RPMI7951 (cell line): ENCODE measurements around the gene PCYT1B. TPM values are rescaled to one million over a fixed set of nuclear protein-coding genes. Genes with fewer than 3 reads are reported as not detected.
"Not testable (repeated sequence)": the region's sequence is repeated elsewhere in the genome, so short reads cannot be mapped to it uniquely, and the experiment has no call there.

Source experiments
- DNase-seq: peaks from one replicate; pipeline ENCODE4 v3.0.0-alpha.2; 2012; ENCODE audit warnings: low read depth
- total RNA-seq: library from RNA; depleted of rRNA; stranded (reverse); fragments of >200 nt; shearing (Covaris generic); gene quantifications from 2 replicates; pipeline ENCODE4 v1.2.3, GENCODE V29; 2014

The PCYT1B gene
- total RNA-seq, 1 experiment from 2014 or later: 0.84 TPM

- DNase-seq: no peak
These were observed 1.1 kb downstream of the PCYT1B start for GRCh38 chrX:24646006-24646405.

GRCh38 chrX:24643116-24643515 is 4.0 kb downstream of the PCYT1B start:
- DNase-seq: peak; percentile 10

- DNase-seq: no peak
These were observed 17.4 kb downstream of the PCYT1B start for GRCh38 chrX:24629701-24630100.

- DNase-seq: peak; percentile 63
These were observed 27.5 kb downstream of the PCYT1B start for GRCh38 chrX:24619647-24620046.

- DNase-seq: no peak
These were observed 36.6 kb downstream of the PCYT1B start for GRCh38 chrX:24610516-24610915.

DNA sequence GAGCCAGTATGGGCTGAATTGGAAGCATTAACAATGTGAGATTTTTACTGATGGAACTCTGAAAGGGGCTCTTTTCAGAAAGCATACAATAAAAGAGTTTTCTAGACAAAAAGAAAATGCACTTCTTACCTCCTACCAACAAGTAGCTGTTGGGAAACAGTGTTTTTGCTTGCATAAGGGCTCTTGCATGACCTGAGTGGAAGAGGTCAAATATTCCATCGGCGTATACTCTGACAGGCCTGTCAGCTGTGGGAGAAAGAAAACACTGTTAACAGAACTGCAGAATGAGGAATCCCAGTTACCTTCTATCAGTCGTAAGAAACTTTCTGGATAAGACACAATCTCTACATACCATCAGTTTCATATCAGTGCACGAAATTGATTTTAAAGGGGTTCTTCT is 39.5 kb downstream of the PCYT1B start:
- no peak for DNase-seq

GRCh38 chrX:24605941-24606340 is 41.2 kb downstream of the PCYT1B start:
- not testable (repeated sequence) for DNase-seq

DNA sequence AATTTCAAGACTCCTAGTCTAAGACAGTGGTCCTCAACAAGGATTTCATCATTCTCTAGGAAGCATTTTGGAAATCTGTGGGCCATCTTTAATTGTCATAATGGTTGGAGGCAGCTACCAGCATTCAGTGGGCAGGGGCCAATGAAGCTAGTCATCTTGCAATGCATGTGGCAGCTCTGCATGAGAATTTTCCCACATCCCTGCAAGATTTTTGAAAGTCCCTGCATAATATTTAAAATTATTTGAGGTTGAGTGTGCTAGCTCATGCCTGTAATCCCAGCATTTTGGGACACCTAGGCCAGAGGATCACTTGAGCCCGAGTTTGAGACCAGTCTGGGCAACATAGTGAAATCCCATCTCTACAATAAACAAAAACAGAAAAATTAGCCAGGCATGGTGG is 44.0 kb downstream of the PCYT1B start:
- DNase-seq: no peak

DNA sequence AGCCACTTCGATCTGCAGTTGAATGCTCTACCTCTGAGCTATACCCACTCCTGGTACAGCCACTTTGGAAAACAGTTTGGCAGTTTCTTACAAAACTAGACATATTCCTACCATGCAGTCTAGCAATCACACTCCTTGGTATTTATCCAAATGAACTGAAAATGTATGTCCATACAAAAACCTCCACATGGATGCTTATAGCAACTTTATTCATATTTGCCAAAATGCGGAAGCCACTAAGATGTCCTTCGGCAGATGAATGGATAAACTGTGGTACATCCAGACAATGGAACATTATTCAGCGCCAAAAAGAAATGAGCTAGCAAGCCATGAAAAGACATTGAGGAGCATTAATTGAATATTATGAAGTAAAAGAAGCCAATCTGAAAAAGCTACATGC is 45.3 kb downstream of the PCYT1B start:
- no peak for DNase-seq

DNA sequence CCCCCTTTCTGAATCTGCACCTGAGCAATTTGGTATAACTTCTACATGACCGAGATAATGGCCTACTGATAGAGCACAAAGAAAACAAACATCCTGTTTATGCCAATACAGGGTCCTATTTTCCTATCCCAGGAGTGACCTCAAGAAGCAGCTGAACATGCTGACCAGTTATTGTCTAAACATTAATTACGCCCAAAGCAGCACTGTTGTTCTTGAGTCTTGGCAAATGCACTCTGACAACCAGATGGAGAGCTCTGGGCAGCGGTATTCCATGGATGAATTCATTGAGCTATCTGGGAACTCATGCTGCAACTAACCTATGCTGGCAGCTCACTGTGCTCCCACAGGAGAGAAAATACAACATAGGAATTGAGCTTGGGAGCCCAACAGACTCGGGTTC is 52.6 kb downstream of the PCYT1B start:
- DNase-seq: no peak

GRCh38 chrX:24590111-24590510 is 57.0 kb downstream of the PCYT1B start:
- no peak for DNase-seq

GRCh38 chrX:24577091-24577490 is 70.1 kb downstream of the PCYT1B start:
- DNase-seq: no peak

- DNase-seq: no peak
These were observed 71.7 kb downstream of the PCYT1B start for GRCh38 chrX:24575496-24575895.

DNA sequence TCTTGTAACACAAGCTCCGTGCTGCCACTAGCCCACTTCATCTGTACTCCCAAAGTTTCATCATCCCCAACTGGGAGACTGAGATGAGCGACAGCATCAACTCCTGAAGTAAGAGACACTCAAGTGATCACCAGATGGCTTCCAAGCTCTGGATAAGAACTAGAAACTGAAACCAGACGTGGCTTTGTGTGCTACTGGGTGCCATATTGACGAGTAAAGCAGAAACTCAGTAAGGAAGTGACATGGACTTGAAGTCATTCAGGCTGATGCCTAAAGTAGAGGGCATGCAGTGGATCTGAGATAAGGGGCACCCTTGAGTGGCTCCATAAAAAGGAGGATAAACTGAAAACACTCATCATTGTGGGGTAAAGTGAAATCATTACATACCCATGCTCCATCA is 72.4 kb downstream of the PCYT1B start:
- DNase-seq: peak; percentile 9

DNA sequence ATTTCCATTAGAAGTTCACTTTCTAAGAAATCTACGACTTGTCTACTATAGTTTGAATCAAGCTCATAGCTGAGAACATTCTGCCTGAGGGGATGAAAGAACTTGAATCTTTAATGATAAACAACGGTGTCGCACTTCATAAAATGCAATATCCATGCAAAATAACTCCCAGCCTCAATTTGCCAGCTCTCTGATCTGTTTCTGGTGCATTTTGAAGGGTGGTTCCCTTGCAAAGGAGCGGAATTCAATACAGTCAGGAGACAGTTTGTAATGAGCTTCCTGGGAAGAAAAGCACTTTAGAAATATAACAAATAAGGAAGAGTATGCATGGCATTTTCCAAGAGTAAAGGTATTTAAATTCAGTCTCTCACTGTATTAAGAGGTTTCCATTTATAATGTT is 80.0 kb downstream of the PCYT1B start:
- DNase-seq: no peak

- no peak for DNase-seq
These were observed 80.9 kb downstream of the PCYT1B start for GRCh38 chrX:24566240-24566639.

DNA sequence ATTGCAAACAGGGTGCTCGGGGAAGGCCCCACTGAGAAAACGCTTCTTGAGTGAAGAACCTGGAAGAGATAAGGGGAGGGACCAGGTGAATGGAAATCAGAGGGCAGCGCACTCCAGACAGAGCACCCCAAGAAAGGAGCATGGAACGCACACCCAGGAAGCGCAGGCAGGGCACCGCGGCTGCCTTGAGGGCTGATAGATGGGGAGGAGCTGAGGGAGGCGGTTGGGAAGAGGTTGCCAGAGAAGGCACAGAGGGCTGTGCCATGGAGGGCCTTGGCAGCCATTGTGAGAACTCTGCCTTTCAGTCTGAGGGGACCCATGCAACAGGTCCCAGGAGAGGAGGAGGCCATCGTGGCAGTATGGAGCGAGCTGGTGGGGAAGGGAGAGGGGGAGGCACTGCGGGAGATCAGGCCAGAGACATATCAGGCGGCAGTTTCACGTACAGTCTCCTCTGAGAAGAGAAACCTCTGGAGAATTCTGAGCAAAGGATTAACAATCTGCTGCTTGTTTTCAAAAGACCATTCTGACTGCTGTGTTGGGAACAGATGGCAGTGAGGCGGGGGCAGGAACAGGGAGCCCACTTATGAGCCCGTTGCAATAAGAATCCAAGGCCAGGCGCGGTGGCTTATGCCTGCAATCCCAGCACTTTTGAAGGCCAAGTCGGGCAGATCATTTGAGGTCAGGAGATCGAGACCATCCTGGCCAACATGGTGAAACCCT is 83.7 kb downstream of the PCYT1B start:
- no peak for DNase-seq

DNA sequence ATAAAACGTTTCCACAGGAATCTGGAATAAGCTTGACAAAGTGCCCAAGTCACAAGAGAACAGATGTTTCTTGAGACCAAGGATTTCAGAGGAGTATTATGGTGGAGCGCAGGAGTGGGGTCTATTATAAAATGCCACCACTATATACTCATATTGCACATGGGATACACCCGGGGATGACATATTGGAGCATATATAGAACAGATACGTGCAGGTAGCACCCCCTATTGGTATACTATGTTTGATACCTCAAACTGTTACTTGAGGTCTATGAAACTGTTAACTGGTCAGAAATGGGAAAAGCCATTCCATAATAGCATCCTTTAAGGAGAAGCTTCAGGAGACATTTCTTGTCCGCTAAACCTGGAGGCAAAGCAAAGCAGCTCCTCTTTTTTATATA is 86.0 kb downstream of the PCYT1B start:
- peak; percentile 20 for DNase-seq

GRCh38 chrX:24553011-24553410 is 94.1 kb downstream of the PCYT1B start:
- no peak for DNase-seq

DNA sequence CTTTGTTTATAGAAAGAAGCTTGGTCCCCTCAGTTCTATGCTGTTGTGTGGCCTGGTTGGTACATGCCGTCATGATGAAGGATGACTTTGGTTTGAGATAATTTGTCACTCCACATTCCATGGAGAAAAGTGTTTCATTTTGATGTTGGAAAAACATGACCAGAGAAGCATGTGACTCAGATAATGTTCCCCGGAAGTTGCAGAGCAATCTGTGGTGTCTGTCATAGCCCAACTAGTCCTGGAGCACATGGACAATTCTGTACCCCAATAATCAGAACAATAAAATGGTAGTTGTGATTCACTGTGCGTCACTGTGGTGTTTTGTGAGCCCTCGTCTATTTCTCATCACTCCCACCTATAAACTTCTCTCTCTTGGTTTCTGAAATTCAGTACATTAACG is 97.0 kb downstream of the PCYT1B start:
- peak; percentile 37 for DNase-seq

DNA sequence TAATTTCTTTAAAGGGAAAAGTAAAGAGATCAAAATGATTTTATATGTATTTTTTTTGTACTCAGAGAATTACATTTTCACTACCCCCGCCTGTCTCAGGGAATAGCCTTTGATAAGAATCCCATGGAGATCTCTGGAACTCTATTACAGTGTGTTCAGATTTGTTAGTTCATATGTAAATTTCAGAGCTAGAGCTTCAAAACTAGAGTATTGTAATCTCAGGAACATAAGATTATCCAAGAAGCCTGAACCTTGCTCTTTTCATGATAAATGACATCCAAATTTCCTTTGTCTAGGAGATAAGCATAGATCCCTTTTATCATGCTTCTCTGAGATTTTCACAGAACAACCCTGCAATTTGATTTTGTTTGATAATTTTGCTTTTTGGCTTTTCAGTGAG is 99.2 kb downstream of the PCYT1B start:
- no peak for DNase-seq

- DNase-seq: no peak
These were observed 104.4 kb downstream of the PCYT1B start for GRCh38 chrX:24542756-24543155.

DNA sequence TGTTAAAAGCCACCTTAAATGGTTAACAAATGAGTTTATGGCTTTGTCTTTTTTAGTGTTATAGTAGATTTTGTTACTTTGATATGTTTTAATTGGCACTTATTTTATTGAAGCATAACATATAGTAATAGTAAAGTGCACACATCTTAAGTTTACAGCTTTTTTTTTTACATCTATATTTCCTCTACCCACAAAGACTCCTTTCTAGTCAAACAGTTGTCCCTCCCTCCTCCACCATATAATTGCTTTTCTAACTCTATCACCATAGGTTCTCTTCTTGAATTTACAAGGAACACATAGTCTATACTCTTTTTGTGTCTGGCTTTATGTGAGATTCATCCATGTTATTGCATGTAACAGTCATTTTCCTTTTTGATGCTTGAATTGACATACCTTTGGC is 110.6 kb downstream of the PCYT1B start:
- DNase-seq: no peak

- DNase-seq: no peak
These were observed 118.5 kb downstream of the PCYT1B start for GRCh38 chrX:24528605-24529004.
